HG03571 (cell line): ENCODE measurements around the gene FRMD1.

Experiments
- ATAC-seq: cut with Tn5 transposase; IDR thresholded peaks from one replicate; pipeline ENCODE4 v1.9.1; 2021; ENCODE audit not compliant: unreplicated experiment

FRMD1 gene

DNA sequence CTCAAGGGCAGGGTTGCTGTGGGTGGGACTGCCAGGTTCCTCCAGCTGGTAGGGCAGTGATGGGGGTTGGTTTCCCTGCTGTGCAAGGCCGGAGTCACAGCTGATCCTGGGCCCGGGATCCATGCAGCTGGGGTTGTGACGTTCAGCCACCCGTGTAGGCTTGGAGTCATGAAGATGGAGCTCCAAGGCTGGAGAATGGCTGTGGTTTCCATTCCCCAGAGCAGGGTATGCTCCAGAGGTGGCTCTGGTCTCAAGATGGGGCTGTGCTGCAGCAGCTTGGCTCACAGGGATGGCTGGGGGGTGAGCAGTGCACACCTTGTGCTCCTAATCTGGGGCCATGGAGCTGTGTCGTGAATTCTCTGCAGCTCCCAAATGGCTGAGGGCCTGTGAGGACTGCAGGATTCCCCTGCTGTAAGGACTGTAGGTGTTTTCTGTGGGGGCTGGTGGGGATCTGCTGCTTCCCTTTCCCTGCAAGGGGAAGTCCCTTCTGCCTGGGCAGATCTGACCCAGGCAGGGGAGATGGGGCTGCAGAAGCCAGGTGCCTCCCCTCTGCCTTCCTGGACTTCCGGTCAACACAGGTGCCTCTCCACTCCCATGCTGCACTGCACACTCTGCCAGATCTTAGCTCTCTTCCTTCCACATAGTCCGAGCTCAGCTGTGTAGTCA is 65.6 kb downstream of the FRMD1 start:
- ATAC-seq: no peak

DNA sequence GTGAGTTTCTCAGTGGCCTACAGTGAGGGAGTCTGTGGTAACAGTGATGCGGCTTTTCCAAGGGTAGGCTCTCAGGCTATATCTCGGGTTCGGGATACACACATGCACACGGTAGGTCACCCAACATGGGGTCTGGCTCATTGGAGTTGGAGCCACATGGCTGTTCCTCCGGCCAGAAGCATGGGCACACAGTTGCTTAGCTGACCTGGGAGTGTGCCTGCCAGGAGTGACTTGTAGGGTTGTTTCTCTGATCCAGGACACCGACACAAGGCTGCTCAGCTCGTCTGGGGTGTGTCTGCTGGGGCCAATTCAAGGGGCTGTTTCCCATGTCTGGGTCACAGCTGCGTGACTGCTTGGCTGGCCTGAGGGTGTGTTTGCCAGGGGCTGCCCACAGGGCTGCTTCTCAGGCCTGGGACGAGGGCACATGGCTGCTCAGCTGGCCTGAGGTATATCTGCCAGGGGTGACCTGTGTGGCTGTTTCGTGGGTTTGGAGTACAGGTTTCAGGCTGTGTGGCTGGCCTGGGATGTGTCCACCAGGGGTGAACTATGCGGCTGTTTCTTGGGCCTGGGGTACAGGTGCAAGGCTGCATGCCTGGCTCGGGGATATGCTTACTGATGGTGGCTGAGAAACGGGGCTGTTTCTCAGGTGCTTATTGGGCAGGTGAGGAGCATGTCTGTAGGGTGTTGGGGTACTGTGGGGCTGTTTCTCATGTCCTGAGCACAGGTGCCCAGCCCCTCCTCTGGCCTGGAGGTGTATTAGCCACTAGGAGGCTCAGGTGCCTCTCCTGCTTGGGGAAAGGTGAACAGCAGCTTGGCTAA is 66.4 kb downstream of the FRMD1 start:
- ATAC-seq: no peak

DNA sequence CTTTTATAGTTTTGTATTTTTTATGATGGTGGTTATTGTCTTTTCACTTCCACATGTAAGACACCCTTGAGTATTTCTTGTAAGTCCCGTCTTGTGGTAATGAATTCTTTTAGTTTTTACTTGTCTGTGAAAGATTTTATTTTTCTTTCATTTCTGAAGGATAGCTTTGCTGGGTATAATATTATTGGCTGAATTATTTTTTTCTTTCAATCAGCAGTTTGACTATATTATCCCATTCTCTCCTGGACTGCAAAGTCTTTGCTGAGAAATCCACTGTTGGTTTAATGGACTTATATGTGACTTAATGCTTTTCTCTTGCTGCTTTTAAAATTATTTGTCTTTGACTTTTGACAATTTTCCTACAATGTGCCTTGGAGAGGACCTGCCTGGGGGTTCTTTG is 67.7 kb downstream of the FRMD1 start:
- ATAC-seq: no peak

DNA sequence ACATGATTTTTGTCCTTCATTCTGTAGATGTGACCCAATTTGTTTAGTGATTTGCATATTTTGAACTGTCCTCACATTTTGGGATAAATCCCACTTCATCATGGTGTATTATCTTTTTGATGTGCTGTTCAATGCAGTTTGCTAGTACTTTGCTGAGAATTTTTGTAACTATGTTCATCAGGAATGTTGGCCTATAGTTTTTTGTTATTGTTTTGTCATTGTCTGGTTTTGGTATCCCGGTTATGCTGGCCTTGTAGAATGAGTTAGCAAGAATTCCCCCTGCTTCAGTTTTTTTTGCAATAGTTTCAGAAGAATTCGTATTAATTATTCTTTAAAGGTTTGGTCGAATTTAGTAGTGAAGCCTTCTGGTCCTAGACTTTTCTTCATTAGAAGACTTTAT is 69.7 kb downstream of the FRMD1 start:
- ATAC-seq: no peak

- no peak for ATAC-seq
Measured at GRCh38 chr6:168007592-168008338, 71.2 kb downstream of the FRMD1 start.

GRCh38 chr6:168005796-168006195 is 73.2 kb downstream of the FRMD1 start:
- no peak for ATAC-seq

DNA sequence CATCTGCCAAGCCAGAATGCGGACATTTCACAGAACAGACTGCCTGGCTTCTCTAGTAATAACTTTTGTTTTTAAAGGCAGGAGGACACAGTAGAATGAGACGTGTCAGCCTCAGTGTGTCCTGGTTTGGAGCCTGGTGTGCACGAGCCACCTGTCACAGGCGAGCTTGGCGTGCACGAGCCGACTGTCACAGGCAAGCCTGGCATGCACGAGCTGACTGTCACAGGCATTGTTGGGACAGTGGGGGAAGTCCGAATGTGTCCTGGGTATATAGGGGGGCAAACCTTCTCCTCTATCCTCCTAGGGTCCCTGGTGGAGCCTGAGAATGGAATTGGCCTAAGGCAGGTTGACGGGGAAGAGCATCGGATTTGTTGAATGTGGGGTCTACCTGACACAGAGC is 74.1 kb downstream of the FRMD1 start:
- no peak for ATAC-seq

- ATAC-seq: no peak
Measured at GRCh38 chr6:168004023-168004422, 75.0 kb downstream of the FRMD1 start.
